VCaP (cell line): Measurements from ENCODE around the gene NHLRC2.

Source experiments
- H3K27ac ChIP-seq: fragments of 450-650 bp; 2 replicates; pipeline ENCODE4 v1.5.1; 2017
- CTCF ChIP-seq: fragments of 450-650 bp; conservative IDR thresholded peaks from 2 replicates; pipeline ENCODE4 v1.5.1; 2017; ENCODE audit warnings: mild to moderate bottlenecking, moderate library complexity

The NHLRC2 gene

DNA sequence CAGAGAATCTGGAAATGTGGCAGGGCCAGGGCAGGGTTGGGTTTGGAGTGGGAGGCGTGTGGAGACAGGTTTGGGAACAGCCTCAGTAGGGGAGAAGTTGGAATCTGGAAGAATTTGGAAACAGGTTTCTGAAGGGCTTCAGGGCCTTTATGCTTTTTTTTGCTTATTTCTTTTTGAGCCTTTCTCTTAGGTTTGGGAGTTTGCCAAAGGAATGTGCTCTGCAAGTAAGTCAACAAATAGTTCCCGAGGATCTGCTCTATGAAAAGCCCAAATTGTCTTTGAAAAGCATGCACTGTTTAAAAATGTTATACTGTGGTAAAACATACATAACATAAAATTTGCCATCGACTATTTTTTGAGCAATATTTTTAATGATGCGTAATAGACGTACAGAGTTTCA is 102.6 kb downstream of the NHLRC2 start:
- TF ChIP-seq CTCF: no peak
- peak overlapping the region; percentile 92 for H3K27ac ChIP-seq

- TF ChIP-seq CTCF: no peak
- H3K27ac ChIP-seq: peak overlapping the region; percentile 92
Measured at GRCh38 chr10:113958631-113959382, 104.3 kb downstream of the NHLRC2 start.

- peak overlapping the region; percentile 92 for H3K27ac ChIP-seq
Measured at GRCh38 chr10:113959383-113959760, 104.9 kb downstream of the NHLRC2 start.

GRCh38 chr10:113960617-113961181 is 106.2 kb downstream of the NHLRC2 start:
- no peak for TF ChIP-seq CTCF
- H3K27ac ChIP-seq: peak overlapping the region; percentile 92

More at GRCh38 chr10:113959383-113959760, 104.9 kb downstream of the NHLRC2 start:
- TF ChIP-seq CTCF: no peak

GRCh38 chr10:113961182-113962031 is 106.9 kb downstream of the NHLRC2 start:
- H3K27ac ChIP-seq: peak overlapping the region; percentile 92
- no peak for TF ChIP-seq CTCF

- H3K27ac ChIP-seq: no peak overlapping the region
- no peak for TF ChIP-seq CTCF
Measured at GRCh38 chr10:113965077-113965476, 110.6 kb downstream of the NHLRC2 start.

DNA sequence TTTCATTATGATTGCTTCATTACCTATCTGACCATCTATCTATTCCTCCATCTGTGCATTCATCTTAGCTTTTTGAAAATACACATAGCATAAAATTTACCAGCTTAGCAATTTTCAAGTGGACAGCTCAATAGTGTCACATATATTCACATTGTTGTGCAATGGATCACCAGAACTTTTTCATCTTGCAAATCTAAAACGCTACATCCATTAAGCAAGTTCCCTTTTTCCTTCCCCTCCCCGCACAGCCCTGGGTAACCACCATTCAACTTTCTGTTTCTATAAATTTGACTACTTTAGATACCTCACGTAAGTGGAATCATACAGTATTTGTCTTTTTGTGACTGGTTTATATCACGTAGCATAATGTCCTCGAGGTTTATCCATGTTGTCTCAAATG is 111.2 kb downstream of the NHLRC2 start:
- TF ChIP-seq CTCF: no peak
- no peak overlapping the region for H3K27ac ChIP-seq
